GM23338 (cell line): ENCODE measurements around the gene PDIA2. TPM values are rescaled to one million over a fixed set of nuclear protein-coding genes. Genes with fewer than 3 reads are reported as not detected.

Experiments used
- ATAC-seq: fragments of 200-7000 bp; cut with Tn5 transposase; 3 replicates; pipeline ENCODE4 v1.9.1; 2020
- DNase-seq: peaks from one replicate; pipeline ENCODE4 v3.0.0-alpha.2; 2015; ENCODE audit warnings: low spot score
- H2AFZ ChIP-seq: fragments of 200-600 bp; sonication (generic); 2 replicates; pipeline ENCODE4 v1.8.0; 2016; ENCODE audit warnings: antibody characterized with exemption, mild to moderate bottlenecking, moderate library complexity
- H3F3A ChIP-seq: fragments of 200-600 bp; sonication (generic); replicated peaks from 2 replicates; pipeline ENCODE4 v1.8.0; 2017; ENCODE audit warnings: antibody characterized with exemption, mixed run types, low read depth
- H3K27ac ChIP-seq: fragments of 200-600 bp; sonication (generic); 2 replicates; pipeline ENCODE4 v1.6.1; 2016; ENCODE audit warnings: low read depth
- H3K27me3 ChIP-seq: fragments of 200-600 bp; sonication (generic); 2 replicates; pipeline ENCODE4 v1.8.0; 2016; ENCODE audit warnings: mild to moderate bottlenecking, mixed run types, moderate library complexity; ENCODE audit not compliant: insufficient read depth
- H3K36me3 ChIP-seq: fragments of 200-600 bp; sonication (generic); 2 replicates; pipeline ENCODE4 v1.8.0; 2016; ENCODE audit warnings: mild to moderate bottlenecking; ENCODE audit not compliant: insufficient read depth
- H3K4me1 ChIP-seq: fragments of 200-600 bp; sonication (generic); 2 replicates; pipeline ENCODE4 v1.8.0; 2016; ENCODE audit warnings: mild to moderate bottlenecking, moderate library complexity; ENCODE audit not compliant: insufficient read depth
- H3K4me2 ChIP-seq: fragments of 200-600 bp; sonication (generic); 2 replicates; pipeline ENCODE4 v1.7.1; 2017; ENCODE audit warnings: mixed run types
- H3K4me3 ChIP-seq: fragments of 200-600 bp; sonication (generic); 2 replicates; pipeline ENCODE4 v1.6.1; 2016; ENCODE audit warnings: mixed run types
- H3K79me2 ChIP-seq: fragments of 200-600 bp; sonication (generic); replicated peaks from 2 replicates; pipeline ENCODE4 v1.8.0; 2017; ENCODE audit warnings: mild to moderate bottlenecking; ENCODE audit not compliant: insufficient read depth
- H3K9me2 ChIP-seq: fragments of 200-600 bp; sonication (generic); 2 replicates; pipeline ENCODE4 v1.8.0; 2017; ENCODE audit not compliant: insufficient read depth
- H4K20me1 ChIP-seq: fragments of 200-600 bp; sonication (generic); replicated peaks from 2 replicates; pipeline ENCODE4 v1.8.0; 2017; ENCODE audit warnings: mild to moderate bottlenecking; ENCODE audit not compliant: insufficient read depth
- H3K27ac Mint-ChIP-seq: 2 replicates; pipeline ENCODE4 v1.8.0; 2020; ENCODE audit warnings: inconsistent platforms, mild to moderate bottlenecking, moderate library complexity, mixed read lengths
- H3K27me3 Mint-ChIP-seq: 3 replicates; pipeline ENCODE4 v1.8.0; 2022; ENCODE audit warnings: low read depth, mild to moderate bottlenecking, moderate library complexity, mixed read lengths, inconsistent platforms; ENCODE audit not compliant: insufficient read depth, poor library complexity
- H3K36me3 Mint-ChIP-seq: 3 replicates; pipeline ENCODE4 v1.8.0; 2021; ENCODE audit warnings: low read depth, mild to moderate bottlenecking, inconsistent platforms, moderate library complexity, mixed read lengths
- H3K4me1 Mint-ChIP-seq: 3 replicates; pipeline ENCODE4 v1.8.0; 2020; ENCODE audit warnings: mild to moderate bottlenecking, inconsistent platforms, mixed read lengths
- H3K4me3 Mint-ChIP-seq: 3 replicates; pipeline ENCODE4 v1.8.0; 2021; ENCODE audit warnings: moderate library complexity, mild to moderate bottlenecking, inconsistent platforms, mixed read lengths
- H3K9me3 Mint-ChIP-seq: 3 replicates; pipeline ENCODE4 v1.8.0; 2020; ENCODE audit warnings: moderate library complexity, mild to moderate bottlenecking, inconsistent platforms, mixed read lengths
- CREB1 ChIP-seq: fragments of 250-450 bp; sonication (Bioruptor Pico); IDR thresholded peaks from 2 replicates; pipeline ENCODE4 v1.5.0; 2020; ENCODE audit warnings: low read depth, mild to moderate bottlenecking, moderate library complexity
- EZH2phosphoT487 ChIP-seq: fragments of 200-600 bp; sonication (generic); IDR thresholded peaks from one replicate; pipeline ENCODE4 v1.8.1; 2018; ENCODE audit warnings: antibody characterized with exemption; ENCODE audit not compliant: unreplicated experiment
- NANOG ChIP-seq: IDR thresholded peaks from 2 replicates; pipeline ENCODE4 v1.6.1; 2016; ENCODE audit warnings: antibody characterized with exemption, borderline replicate concordance
- POLR2AphosphoS5 ChIP-seq: IDR thresholded peaks from 2 replicates; pipeline ENCODE4 v1.6.1; 2016; ENCODE audit warnings: antibody characterized with exemption, low read depth
- STAT1 ChIP-seq: IDR thresholded peaks from one replicate; pipeline ENCODE4 v1.6.1; 2016; ENCODE audit warnings: antibody characterized with exemption; ENCODE audit not compliant: unreplicated experiment
- ZNF114 ChIP-seq: fragments of 250-450 bp; sonication (Bioruptor Pico); IDR thresholded peaks from 2 replicates; pipeline ENCODE4 v1.5.0; 2020; ENCODE audit warnings: mild to moderate bottlenecking, moderate library complexity
- ZNF331 ChIP-seq: fragments of 250-450 bp; sonication (Bioruptor Pico); IDR thresholded peaks from 2 replicates; pipeline ENCODE4 v1.5.0; 2020; ENCODE audit warnings: low read depth, mild to moderate bottlenecking, moderate library complexity
- polyA plus RNA-seq: library from polyadenylated mRNA; unstranded; fragments of >200 nt; fragmentation: Nextera tagmentation; extraction: Ambion mirVana; gene quantifications from 2 replicates; pipeline ENCODE4 v1.2.1, GENCODE V29; 2016
- total RNA-seq: library from RNA; depleted of rRNA; stranded (reverse); fragments of >200 nt; shearing (Covaris generic); gene quantifications from 2 replicates; pipeline ENCODE4 v1.2.3, GENCODE V29; 2014
- TF ChIP-seq, protein P1 (sequence below): IDR thresholded peaks from one replicate; pipeline ENCODE4 v1.6.1; 2018; ENCODE audit warnings: antibody characterized with exemption; ENCODE audit not compliant: unreplicated experiment
- TF ChIP-seq, protein P2 (sequence below): IDR thresholded peaks from 2 replicates; pipeline ENCODE4 v1.6.1; 2016; ENCODE audit warnings: antibody characterized with exemption
- TF ChIP-seq, protein P3 (sequence below), 2 experiments: fragments of 200-600 bp in 1 of 2; sonication (generic) in 1 of 2; conservative IDR thresholded peaks; 2 replicates each; pipeline versions ENCODE4 v1.5.1 to v1.6.1; 2016 to 2017; ENCODE audit warnings: antibody characterized with exemption in 2 of 2, low read depth in 2 of 2, mild to moderate bottlenecking in 2 of 2, moderate library complexity in 1 of 2
- TF ChIP-seq, protein P4 (sequence below): fragments of 250-450 bp; sonication (Bioruptor Pico); IDR thresholded peaks from 2 replicates; pipeline ENCODE4 v1.5.0; 2020; ENCODE audit warnings: mild to moderate bottlenecking, moderate library complexity

Gene PDIA2
- total and polyA plus RNA-seq, 2 experiments from 2014 or later, result 0.39 to 0.87 TPM

DNA sequence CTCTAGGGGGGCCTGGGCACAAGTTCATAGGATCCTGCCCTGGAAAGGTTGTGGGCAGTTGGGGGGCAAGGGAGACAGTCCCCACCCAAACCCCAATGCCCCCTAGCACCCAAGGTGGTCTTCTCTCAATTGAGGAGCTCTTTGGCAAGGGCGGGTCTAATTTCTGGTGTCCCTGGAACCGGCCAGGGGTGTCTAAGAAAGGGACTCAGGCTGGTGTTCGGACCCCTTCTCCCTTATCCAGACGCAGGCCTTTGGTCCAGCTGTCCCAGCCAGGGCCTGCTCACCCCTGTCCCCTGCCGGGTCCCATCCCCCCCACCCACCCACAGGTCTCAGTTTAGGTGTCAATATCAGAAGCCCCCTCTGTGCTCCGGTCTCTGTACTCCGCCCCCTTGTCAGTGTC lies 3.4 kb upstream of the PDIA2 start:
- Histone ChIP-seq H3K9me2 (no peaks in the 10 kb centered on the region), H3F3A (peaks cover 4% of the 10 kb centered on the region; the same call in 1 of the 2 replicates), H3K36me3 (no peaks in the 10 kb centered on the region), H3K4me3 (peak overlapping the region; percentile 60; the same call in 1 of the 2 replicates), H3K79me2 (no peaks in the 10 kb centered on the region), H4K20me1 (0 out of 2 replicates have a peak, but pooled peaks cover 2% of the 10 kb centered on the region), H3K4me1 (no peaks in the 10 kb centered on the region), H3K27ac (no peak overlapping the region), H3K4me2 (no peak overlapping the region), H2AFZ (no peak overlapping the region), H3K27me3 (peaks cover 57% of the 10 kb centered on the region)
- no peaks in the 10 kb centered on the region for H3K4me1 Mint-ChIP-seq
- DNase-seq (no peak), ATAC-seq (no peak)
- no peak overlapping the region for H3K27ac Mint-ChIP-seq
- peak overlapping the region; percentile 61; the same call in 2 of the 3 replicates for H3K4me3 Mint-ChIP-seq
- H3K36me3 Mint-ChIP-seq, result no peaks in the 10 kb centered on the region
- H3K9me3 Mint-ChIP-seq, result no peaks in the 10 kb centered on the region
- H3K27me3 Mint-ChIP-seq, result peaks cover 39% of the 10 kb centered on the region
- TF ChIP-seq, protein P1, sequence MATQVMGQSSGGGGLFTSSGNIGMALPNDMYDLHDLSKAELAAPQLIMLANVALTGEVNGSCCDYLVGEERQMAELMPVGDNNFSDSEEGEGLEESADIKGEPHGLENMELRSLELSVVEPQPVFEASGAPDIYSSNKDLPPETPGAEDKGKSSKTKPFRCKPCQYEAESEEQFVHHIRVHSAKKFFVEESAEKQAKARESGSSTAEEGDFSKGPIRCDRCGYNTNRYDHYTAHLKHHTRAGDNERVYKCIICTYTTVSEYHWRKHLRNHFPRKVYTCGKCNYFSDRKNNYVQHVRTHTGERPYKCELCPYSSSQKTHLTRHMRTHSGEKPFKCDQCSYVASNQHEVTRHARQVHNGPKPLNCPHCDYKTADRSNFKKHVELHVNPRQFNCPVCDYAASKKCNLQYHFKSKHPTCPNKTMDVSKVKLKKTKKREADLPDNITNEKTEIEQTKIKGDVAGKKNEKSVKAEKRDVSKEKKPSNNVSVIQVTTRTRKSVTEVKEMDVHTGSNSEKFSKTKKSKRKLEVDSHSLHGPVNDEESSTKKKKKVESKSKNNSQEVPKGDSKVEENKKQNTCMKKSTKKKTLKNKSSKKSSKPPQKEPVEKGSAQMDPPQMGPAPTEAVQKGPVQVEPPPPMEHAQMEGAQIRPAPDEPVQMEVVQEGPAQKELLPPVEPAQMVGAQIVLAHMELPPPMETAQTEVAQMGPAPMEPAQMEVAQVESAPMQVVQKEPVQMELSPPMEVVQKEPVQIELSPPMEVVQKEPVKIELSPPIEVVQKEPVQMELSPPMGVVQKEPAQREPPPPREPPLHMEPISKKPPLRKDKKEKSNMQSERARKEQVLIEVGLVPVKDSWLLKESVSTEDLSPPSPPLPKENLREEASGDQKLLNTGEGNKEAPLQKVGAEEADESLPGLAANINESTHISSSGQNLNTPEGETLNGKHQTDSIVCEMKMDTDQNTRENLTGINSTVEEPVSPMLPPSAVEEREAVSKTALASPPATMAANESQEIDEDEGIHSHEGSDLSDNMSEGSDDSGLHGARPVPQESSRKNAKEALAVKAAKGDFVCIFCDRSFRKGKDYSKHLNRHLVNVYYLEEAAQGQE, result no peak
- TF ChIP-seq, protein P2, sequence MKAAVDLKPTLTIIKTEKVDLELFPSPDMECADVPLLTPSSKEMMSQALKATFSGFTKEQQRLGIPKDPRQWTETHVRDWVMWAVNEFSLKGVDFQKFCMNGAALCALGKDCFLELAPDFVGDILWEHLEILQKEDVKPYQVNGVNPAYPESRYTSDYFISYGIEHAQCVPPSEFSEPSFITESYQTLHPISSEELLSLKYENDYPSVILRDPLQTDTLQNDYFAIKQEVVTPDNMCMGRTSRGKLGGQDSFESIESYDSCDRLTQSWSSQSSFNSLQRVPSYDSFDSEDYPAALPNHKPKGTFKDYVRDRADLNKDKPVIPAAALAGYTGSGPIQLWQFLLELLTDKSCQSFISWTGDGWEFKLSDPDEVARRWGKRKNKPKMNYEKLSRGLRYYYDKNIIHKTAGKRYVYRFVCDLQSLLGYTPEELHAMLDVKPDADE, result no peak
- no peak for TF ChIP-seq ZNF114 (CRISPR knock-in tag)
- TF ChIP-seq NANOG, result no peak
- TF ChIP-seq CREB1 (CRISPR knock-in tag), result no peak
- TF ChIP-seq, protein P3, sequence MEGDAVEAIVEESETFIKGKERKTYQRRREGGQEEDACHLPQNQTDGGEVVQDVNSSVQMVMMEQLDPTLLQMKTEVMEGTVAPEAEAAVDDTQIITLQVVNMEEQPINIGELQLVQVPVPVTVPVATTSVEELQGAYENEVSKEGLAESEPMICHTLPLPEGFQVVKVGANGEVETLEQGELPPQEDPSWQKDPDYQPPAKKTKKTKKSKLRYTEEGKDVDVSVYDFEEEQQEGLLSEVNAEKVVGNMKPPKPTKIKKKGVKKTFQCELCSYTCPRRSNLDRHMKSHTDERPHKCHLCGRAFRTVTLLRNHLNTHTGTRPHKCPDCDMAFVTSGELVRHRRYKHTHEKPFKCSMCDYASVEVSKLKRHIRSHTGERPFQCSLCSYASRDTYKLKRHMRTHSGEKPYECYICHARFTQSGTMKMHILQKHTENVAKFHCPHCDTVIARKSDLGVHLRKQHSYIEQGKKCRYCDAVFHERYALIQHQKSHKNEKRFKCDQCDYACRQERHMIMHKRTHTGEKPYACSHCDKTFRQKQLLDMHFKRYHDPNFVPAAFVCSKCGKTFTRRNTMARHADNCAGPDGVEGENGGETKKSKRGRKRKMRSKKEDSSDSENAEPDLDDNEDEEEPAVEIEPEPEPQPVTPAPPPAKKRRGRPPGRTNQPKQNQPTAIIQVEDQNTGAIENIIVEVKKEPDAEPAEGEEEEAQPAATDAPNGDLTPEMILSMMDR (conservative IDR thresholded peaks at IDR 0.05; ENCODE audit: low read depth in 2 of 2), result no peak
- no peak for TF ChIP-seq EZH2phosphoT487
- TF ChIP-seq POLR2AphosphoS5, result no peak
- TF ChIP-seq, protein P4, sequence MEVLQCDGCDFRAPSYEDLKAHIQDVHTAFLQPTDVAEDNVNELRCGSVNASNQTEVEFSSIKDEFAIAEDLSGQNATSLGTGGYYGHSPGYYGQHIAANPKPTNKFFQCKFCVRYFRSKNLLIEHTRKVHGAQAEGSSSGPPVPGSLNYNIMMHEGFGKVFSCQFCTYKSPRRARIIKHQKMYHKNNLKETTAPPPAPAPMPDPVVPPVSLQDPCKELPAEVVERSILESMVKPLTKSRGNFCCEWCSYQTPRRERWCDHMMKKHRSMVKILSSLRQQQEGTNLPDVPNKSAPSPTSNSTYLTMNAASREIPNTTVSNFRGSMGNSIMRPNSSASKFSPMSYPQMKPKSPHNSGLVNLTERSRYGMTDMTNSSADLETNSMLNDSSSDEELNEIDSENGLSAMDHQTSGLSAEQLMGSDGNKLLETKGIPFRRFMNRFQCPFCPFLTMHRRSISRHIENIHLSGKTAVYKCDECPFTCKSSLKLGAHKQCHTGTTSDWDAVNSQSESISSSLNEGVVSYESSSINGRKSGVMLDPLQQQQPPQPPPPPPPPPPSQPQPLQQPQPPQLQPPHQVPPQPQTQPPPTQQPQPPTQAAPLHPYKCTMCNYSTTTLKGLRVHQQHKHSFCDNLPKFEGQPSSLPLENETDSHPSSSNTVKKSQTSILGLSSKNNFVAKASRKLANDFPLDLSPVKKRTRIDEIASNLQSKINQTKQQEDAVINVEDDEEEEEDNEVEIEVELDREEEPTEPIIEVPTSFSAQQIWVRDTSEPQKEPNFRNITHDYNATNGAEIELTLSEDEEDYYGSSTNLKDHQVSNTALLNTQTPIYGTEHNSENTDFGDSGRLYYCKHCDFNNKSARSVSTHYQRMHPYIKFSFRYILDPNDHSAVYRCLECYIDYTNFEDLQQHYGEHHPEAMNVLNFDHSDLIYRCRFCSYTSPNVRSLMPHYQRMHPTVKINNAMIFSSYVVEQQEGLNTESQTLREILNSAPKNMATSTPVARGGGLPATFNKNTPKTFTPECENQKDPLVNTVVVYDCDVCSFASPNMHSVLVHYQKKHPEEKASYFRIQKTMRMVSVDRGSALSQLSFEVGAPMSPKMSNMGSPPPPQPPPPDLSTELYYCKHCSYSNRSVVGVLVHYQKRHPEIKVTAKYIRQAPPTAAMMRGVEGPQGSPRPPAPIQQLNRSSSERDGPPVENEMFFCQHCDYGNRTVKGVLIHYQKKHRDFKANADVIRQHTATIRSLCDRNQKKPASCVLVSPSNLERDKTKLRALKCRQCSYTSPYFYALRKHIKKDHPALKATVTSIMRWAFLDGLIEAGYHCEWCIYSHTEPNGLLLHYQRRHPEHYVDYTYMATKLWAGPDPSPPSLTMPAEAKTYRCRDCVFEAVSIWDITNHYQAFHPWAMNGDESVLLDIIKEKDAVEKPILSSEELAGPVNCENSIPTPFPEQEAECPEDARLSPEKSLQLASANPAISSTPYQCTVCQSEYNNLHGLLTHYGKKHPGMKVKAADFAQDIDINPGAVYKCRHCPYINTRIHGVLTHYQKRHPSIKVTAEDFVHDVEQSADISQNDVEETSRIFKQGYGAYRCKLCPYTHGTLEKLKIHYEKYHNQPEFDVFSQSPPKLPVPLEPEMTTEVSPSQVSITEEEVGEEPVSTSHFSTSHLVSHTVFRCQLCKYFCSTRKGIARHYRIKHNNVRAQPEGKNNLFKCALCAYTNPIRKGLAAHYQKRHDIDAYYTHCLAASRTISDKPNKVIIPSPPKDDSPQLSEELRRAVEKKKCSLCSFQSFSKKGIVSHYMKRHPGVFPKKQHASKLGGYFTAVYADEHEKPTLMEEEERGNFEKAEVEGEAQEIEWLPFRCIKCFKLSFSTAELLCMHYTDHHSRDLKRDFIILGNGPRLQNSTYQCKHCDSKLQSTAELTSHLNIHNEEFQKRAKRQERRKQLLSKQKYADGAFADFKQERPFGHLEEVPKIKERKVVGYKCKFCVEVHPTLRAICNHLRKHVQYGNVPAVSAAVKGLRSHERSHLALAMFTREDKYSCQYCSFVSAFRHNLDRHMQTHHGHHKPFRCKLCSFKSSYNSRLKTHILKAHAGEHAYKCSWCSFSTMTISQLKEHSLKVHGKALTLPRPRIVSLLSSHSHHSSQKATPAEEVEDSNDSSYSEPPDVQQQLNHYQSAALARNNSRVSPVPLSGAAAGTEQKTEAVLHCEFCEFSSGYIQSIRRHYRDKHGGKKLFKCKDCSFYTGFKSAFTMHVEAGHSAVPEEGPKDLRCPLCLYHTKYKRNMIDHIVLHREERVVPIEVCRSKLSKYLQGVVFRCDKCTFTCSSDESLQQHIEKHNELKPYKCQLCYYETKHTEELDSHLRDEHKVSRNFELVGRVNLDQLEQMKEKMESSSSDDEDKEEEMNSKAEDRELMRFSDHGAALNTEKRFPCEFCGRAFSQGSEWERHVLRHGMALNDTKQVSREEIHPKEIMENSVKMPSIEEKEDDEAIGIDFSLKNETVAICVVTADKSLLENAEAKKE (CRISPR knock-in tag), result no peak
- no peak for TF ChIP-seq ZNF331
- no peak for TF ChIP-seq STAT1
